H1 (cell line): ENCODE measurements around the gene PIMREG. TPM values are rescaled to one million over a fixed set of nuclear protein-coding genes. Genes with fewer than 3 reads are reported as not detected.
A peak's percentile ranks its signal among the peaks of the same experiment; 100 is the strongest.

Experiments
- CTCF ChIA-PET: fragments of 300-600 bp; sonication (Branson Sonifier 250); formaldehyde crosslinking; loops from one replicate; lab custom pipeline; 2021; ENCODE audit not compliant: partially characterized antibody; lab: Charles Lee
- POLR2A ChIA-PET: fragments of 300-600 bp; sonication (Branson Sonifier 250); formaldehyde crosslinking; loops from one replicate; lab custom pipeline; 2021; ENCODE audit warnings: inconsistent platforms; ENCODE audit not compliant: partially characterized antibody; lab: Charles Lee
- DNase-seq, 2 experiments: peaks; one replicate each; pipeline versions ENCODE4 v3.0.0 to v3.0.0-alpha.2; 2010 to 2022; ENCODE audit warnings: low spot score in 2 of 2, low read depth in 1 of 2, mixed read lengths in 1 of 2
- FAIRE-seq: peaks from 2 replicates; lab custom pipeline; 2011; peaks lifted over from hg19 to GRCh38; lab: Jason Lieb, UNC
- H2AFZ ChIP-seq: 2 replicates; pipeline ENCODE4 v1.8.1; 2012; ENCODE audit warnings: low read length, inconsistent platforms
- H2AK5ac ChIP-seq: 2 replicates; pipeline ENCODE4 v1.6.1; 2013; ENCODE audit warnings: low read depth, low read length
- H2BK120ac ChIP-seq: replicated peaks from 2 replicates; pipeline ENCODE3; 2013; ENCODE audit warnings: low read depth, low read length, inconsistent platforms
- H2BK12ac ChIP-seq: 2 replicates; pipeline ENCODE4 v1.6.1; 2013; ENCODE audit warnings: low read depth, low read length
- H2BK15ac ChIP-seq: 2 replicates; pipeline ENCODE4 v1.6.1; 2013; ENCODE audit warnings: low read length
- H2BK20ac ChIP-seq: 2 replicates; pipeline ENCODE4 v1.6.1; 2013; ENCODE audit warnings: low read length
- H2BK5ac ChIP-seq: 2 replicates; pipeline ENCODE4 v1.6.1; 2013; ENCODE audit warnings: low read depth, low read length
- H3K14ac ChIP-seq: 2 replicates; pipeline ENCODE4 v1.6.1; 2013; ENCODE audit warnings: inconsistent platforms; ENCODE audit not compliant: insufficient read length
- H3K18ac ChIP-seq: 2 replicates; pipeline ENCODE4 v1.6.1; 2013; ENCODE audit warnings: low read length; ENCODE audit errors: extremely low read depth
- H3K23ac ChIP-seq: 2 replicates; pipeline ENCODE4 v1.6.1; 2013; ENCODE audit warnings: inconsistent platforms; ENCODE audit not compliant: insufficient read length
- H3K23me2 ChIP-seq: 2 replicates; pipeline ENCODE4 v1.6.1; 2013; ENCODE audit warnings: low read depth, low read length
- H3K27ac ChIP-seq: 2 replicates; pipeline ENCODE4 v1.6.1; 2011; ENCODE audit warnings: low read depth, low read length, inconsistent platforms
- H3K27me3 ChIP-seq, 4 experiments: replicated peaks in 1 of 4; 1 replicate in 1 of 4; 2 replicates in 3 of 4; pipeline versions ENCODE4 v1.6.1 to v1.8.1; 2011 to 2013; ENCODE audit warnings: low read length in 3 of 4, mild to moderate bottlenecking in 3 of 4, inconsistent platforms in 2 of 4, mixed read lengths in 2 of 4, moderate library complexity in 1 of 4; ENCODE audit not compliant: control insufficient read depth in 3 of 4, insufficient read depth in 3 of 4; ENCODE audit errors: extremely low read depth in 1 of 4
- H3K36me3 ChIP-seq, 4 experiments: 2 replicates each; pipeline versions ENCODE4 v1.6.1 to v1.8.1; 2011 to 2013; ENCODE audit warnings: mild to moderate bottlenecking in 4 of 4, low read length in 3 of 4, moderate library complexity in 2 of 4, control low read depth in 1 of 4, inconsistent platforms in 1 of 4; ENCODE audit not compliant: insufficient read depth in 4 of 4, control insufficient read depth in 2 of 4
- H3K4ac ChIP-seq: replicated peaks from 2 replicates; pipeline ENCODE3; 2013; ENCODE audit warnings: low read length, low read depth, mixed read lengths, inconsistent platforms; ENCODE audit not compliant: insufficient read length
- H3K4me1 ChIP-seq, 4 experiments: replicated peaks in 1 of 4; 1 replicate in 1 of 4; 2 replicates in 3 of 4; pipeline versions ENCODE4 v1.6.1 to v1.8.1; 2011 to 2013; ENCODE audit warnings: low read length in 3 of 4, inconsistent platforms in 2 of 4, mixed read lengths in 1 of 4; ENCODE audit not compliant: insufficient read depth in 4 of 4, control insufficient read depth in 3 of 4
- H3K4me2 ChIP-seq, 2 experiments: 2 replicates each; pipeline versions ENCODE4 v1.6.1 to v1.8.1; 2011 to 2013; ENCODE audit warnings: low read depth in 2 of 2, low read length in 2 of 2, control low read depth in 1 of 2, inconsistent platforms in 1 of 2, mild to moderate bottlenecking in 1 of 2; ENCODE audit not compliant: insufficient read depth in 1 of 2
- H3K4me3 ChIP-seq, 4 experiments: fragments of 200-600, 300-600 bp in 1 of 4; sonication (generic), shearing (Covaris generic), sonication (Bioruptor Twin) in 1 of 4; 2 replicates each; pipeline versions ENCODE4 v1.5.1 to v1.8.1; 2011 to 2016; ENCODE audit warnings: low read length in 4 of 4, low read depth in 3 of 4, control low read depth in 2 of 4, inconsistent platforms in 2 of 4, mild to moderate bottlenecking in 2 of 4, mixed read lengths in 1 of 4, moderate library complexity in 1 of 4; ENCODE audit not compliant: insufficient read depth in 2 of 4; ENCODE audit errors: extremely low read depth in 1 of 4
- H3K56ac ChIP-seq: replicated peaks from 2 replicates; pipeline ENCODE3; 2013; ENCODE audit warnings: low read depth, mild to moderate bottlenecking, mixed read lengths, low read length, inconsistent platforms; ENCODE audit not compliant: insufficient read length
- H3K79me1 ChIP-seq: 2 replicates; pipeline ENCODE4 v1.6.1; 2013; ENCODE audit warnings: low read depth, low read length, control low read depth
- H3K79me2 ChIP-seq, 2 experiments: 2 replicates each; pipeline versions ENCODE4 v1.6.1 to v1.8.1; 2012 to 2013; ENCODE audit warnings: low read length in 2 of 2, mild to moderate bottlenecking in 2 of 2, inconsistent platforms in 1 of 2; ENCODE audit not compliant: insufficient read depth in 2 of 2, control insufficient read depth in 1 of 2
- H3K9ac ChIP-seq, 4 experiments: replicated peaks in 1 of 4; 1 replicate in 1 of 4; 2 replicates in 3 of 4; pipeline versions ENCODE4 v1.6.1 to v1.8.1; 2011 to 2013; ENCODE audit warnings: low read depth in 3 of 4, low read length in 3 of 4, control low read depth in 2 of 4, mild to moderate bottlenecking in 2 of 4, moderate library complexity in 2 of 4, inconsistent platforms in 1 of 4; ENCODE audit errors: extremely low read depth in 1 of 4
- H3K9me3 ChIP-seq, 2 experiments: 2 replicates each; pipeline versions ENCODE4 v1.6.1 to v1.8.1; 2012 to 2013; ENCODE audit warnings: mild to moderate bottlenecking in 2 of 2, moderate library complexity in 2 of 2, control low read depth in 1 of 2, inconsistent platforms in 1 of 2, low read depth in 1 of 2, low read length in 1 of 2, mixed read lengths in 1 of 2; ENCODE audit not compliant: insufficient read depth in 2 of 2
- H4K20me1 ChIP-seq, 2 experiments: replicated peaks in 1 of 2; 2 replicates each; pipeline versions ENCODE3 to v1.8.1; 2011 to 2013; ENCODE audit warnings: inconsistent platforms in 2 of 2, low read length in 2 of 2, mild to moderate bottlenecking in 1 of 2; ENCODE audit not compliant: insufficient read depth in 2 of 2, control insufficient read depth in 1 of 2
- H4K5ac ChIP-seq: 2 replicates; pipeline ENCODE4 v1.6.1; 2013; ENCODE audit warnings: low read length, low read depth, mixed read lengths, inconsistent platforms; ENCODE audit not compliant: insufficient read length
- H4K8ac ChIP-seq: 2 replicates; pipeline ENCODE4 v1.8.0; 2013; ENCODE audit warnings: mild to moderate bottlenecking, moderate library complexity, low read length, inconsistent platforms; ENCODE audit not compliant: insufficient read depth; ENCODE audit errors: extremely low read depth
- H4K91ac ChIP-seq: replicated peaks from 2 replicates; pipeline ENCODE3; 2013; ENCODE audit warnings: low read length, mixed read lengths, inconsistent platforms; ENCODE audit not compliant: insufficient read length
- CHD1 ChIP-seq: IDR thresholded peaks from 2 replicates; pipeline ENCODE4 v1.6.1; 2012; ENCODE audit warnings: low read depth, low read length, improper control_type of control experiment
- EP300 ChIP-seq, 2 experiments: IDR thresholded peaks; 1 replicate in 1 of 2; 2 replicates in 1 of 2; pipeline ENCODE4 v1.6.1; 2011 to 2012; ENCODE audit warnings: low read depth in 2 of 2, low read length in 2 of 2, mild to moderate bottlenecking in 2 of 2, borderline replicate concordance in 1 of 2, inconsistent platforms in 1 of 2, moderate library complexity in 1 of 2
- FOSL1 ChIP-seq: IDR thresholded peaks from 2 replicates; pipeline ENCODE4 v1.6.1; 2011; ENCODE audit warnings: mild to moderate bottlenecking, low read depth, low read length, moderate library complexity; ENCODE audit not compliant: insufficient read depth
- KDM1A ChIP-seq: fragments of 200-600, 300-600 bp; sonication (generic); IDR thresholded peaks from 2 replicates; pipeline ENCODE4 v1.7.1; 2016; ENCODE audit warnings: mild to moderate bottlenecking, low read length, borderline replicate concordance
- KDM4A ChIP-seq: IDR thresholded peaks from one replicate; pipeline ENCODE4 v1.7.1; 2012; ENCODE audit warnings: low read depth, mild to moderate bottlenecking, moderate library complexity, low read length, inconsistent platforms; ENCODE audit not compliant: severe bottlenecking
- KDM5A ChIP-seq: fragments of 200-600 bp; IDR thresholded peaks from 2 replicates; pipeline ENCODE4 v1.7.1; 2012; ENCODE audit warnings: mild to moderate bottlenecking, low read length, inconsistent platforms, mixed read lengths
- NRF1 ChIP-seq: IDR thresholded peaks from 2 replicates; pipeline ENCODE4 v1.6.1; 2011; ENCODE audit warnings: mild to moderate bottlenecking, low read depth, low read length, improper control_type of control experiment
- POLR2AphosphoS5 ChIP-seq: IDR thresholded peaks from 2 replicates; pipeline ENCODE4 v1.6.1; 2011; ENCODE audit warnings: low read depth, low read length
- RAD21 ChIP-seq, 2 experiments: IDR thresholded peaks in 1 of 2; conservative IDR thresholded peaks in 1 of 2; 2 replicates each; pipeline ENCODE4 v1.6.1; 2011; ENCODE audit warnings: low read depth in 2 of 2, low read length in 2 of 2, improper control_type of control experiment in 1 of 2, inconsistent platforms in 1 of 2, mild to moderate bottlenecking in 1 of 2, moderate library complexity in 1 of 2
- WGBS, 2 experiments: shearing (Covaris generic) in 1 of 2; methylation state at CpG; one replicate each; pipeline versions ENCODE4 v1.1.6 to v1.1.7; 2013 to 2015; ENCODE audit warnings: low lambda C conversion rate in 2 of 2, mixed read lengths in 2 of 2, inconsistent platforms in 1 of 2, low coverage in 1 of 2, missing lambda C conversion rate in 1 of 2; ENCODE audit not compliant: insufficient replicate concordance in 2 of 2, insufficient coverage in 1 of 2, insufficient read length in 1 of 2; ENCODE audit errors: extremely low coverage in 1 of 2, missing lambda C conversion rate in 1 of 2; 5-methylcytosine and 5-hydroxymethylcytosine counted together
- polyA plus RNA-seq, 7 experiments: library from polyadenylated mRNA; depleted of rRNA in 3 of 7; stranded (reverse) in 5 of 7; unstranded in 2 of 7; fragments of >200 nt in 5 of 7; fragments of 200-250 nt in 2 of 7; gene quantifications; 1 replicate in 5 of 7; 2 replicates in 1 of 7; 4 replicates in 1 of 7; pipeline versions ENCODE4 v1.2.1 to v1.2.3, GENCODE V29; 2011 to 2013; ENCODE audit warnings: missing spikeins in 2 of 7, mixed read lengths in 2 of 7
- total RNA-seq: library from RNA; stranded (reverse); fragmentation: NEBNext Ultra II Directional; extraction: Animal tissue kit (Norgen Biotek cat#: 25700); gene quantifications from 2 replicates; pipeline ENCODE4 v1.2.1, GENCODE V29; 2021

Gene PIMREG
- total and polyA plus RNA-seq, 2 of the 8 experiments (the other 6 are each of a cell fraction or from before 2014, with no cell fraction given), result 133 to 148 TPM

DNA sequence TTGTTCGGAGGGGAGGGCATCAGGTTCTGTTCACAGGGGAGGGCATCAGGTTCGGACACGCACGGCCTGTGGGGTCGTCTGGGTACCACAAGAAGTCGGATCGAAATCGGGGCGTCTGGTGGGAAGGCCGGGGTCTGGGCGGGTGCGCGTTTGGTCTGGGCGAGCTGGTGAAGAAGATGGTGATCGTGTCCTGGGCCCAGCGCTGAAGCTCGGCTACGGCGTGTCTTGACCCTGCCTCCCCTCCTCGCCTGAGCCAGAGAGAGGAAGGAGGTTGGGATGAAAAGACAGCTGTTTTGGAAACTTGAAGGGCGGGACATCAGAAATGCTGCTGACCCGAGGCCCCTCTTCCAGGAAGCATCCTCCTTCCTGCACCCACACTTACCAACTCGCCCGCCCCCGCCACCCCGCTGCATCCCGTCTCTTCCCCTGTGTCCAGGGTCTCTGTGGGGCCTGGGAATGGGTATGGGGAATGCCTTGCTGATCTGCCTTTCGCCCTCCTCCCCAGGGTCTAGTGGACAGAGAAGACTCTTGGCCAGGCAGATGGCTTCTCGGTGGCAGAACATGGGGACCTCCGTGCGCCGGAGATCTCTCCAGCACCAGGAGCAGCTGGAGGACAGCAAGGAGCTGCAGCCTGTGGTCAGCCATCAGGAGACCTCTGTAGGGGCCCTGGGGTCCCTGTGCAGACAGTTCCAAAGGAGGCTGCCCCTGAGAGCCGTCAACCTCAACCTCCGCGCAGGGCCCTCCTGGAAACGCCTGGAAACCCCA, 498 bp downstream of the PIMREG start:
- Histone ChIP-seq H3K4me2 (peak overlapping the region; percentile 85 to 93), H3K14ac (no peak overlapping the region), H2BK20ac (no peak overlapping the region), H2BK15ac (no peak overlapping the region), H3K79me1 (peaks cover 8% of the 10 kb centered on the region), H3K27ac (no peak overlapping the region), H2BK12ac (no peak overlapping the region), H4K8ac (no peak overlapping the region; the same call in 1 of the 2 replicates), H3K4me1 (peaks cover 5 to 17% (median 9%) of the 10 kb centered on the region in 4 experiments), H3K79me2 (peaks cover 3 to 21% of the 10 kb centered on the region in 2 experiments; a peak in 3 of 4 replicates), H3K23me2 (peaks cover 8% of the 10 kb centered on the region; the same call in 1 of the 2 replicates), H3K23ac (no peak overlapping the region), H4K91ac (peak overlapping the region; percentile 68), H3K36me3 (peaks cover 19 to 43% (median 38%) of the 10 kb centered on the region in 4 experiments)
- POLR2A ChIA-PET, result interaction anchor here (1.0 to 6.0 kb wide), 7 partner anchors 9 to 195 kb away, joined by 3 to 58 read pairs (median 4); partner anchors contain the start of gene AIPL1
- no peak for DNase-seq
- WGBS, 2 experiments, result 25% methylated on average over 32 of the region's 36 CpGs; no CpG with 5 or more reads in 1 of the 2 experiments
- CTCF ChIA-PET, result interaction anchor here (0.6 to 1.7 kb wide), 4 partner anchors 10 to 45 kb away, joined by 3 to 9 read pairs (median 5); no protein-coding TSS in a partner anchor
- TF ChIP-seq CHD1, result no peak
- TF ChIP-seq NRF1, result no peak
- no peak for TF ChIP-seq FOSL1
- TF ChIP-seq RAD21 (IDR thresholded peaks at IDR 0.05 in 1 of 2, conservative IDR thresholded peaks at IDR 0.05 in 1 of 2; ENCODE audit: low read depth in 2 of 2, low read length in 2 of 2), result no peak
- TF ChIP-seq EP300 (IDR thresholded peaks at IDR 0.05; ENCODE audit: borderline replicate concordance in 1 of 2, low read depth in 2 of 2, low read length in 2 of 2), result no peak
- TF ChIP-seq POLR2AphosphoS5, result no peak
- no peak for TF ChIP-seq KDM1A
- no peak for TF ChIP-seq KDM5A
- no peak for TF ChIP-seq KDM4A
- TF ChIP-seq, all 59 proteins: peak for 0
- Histone ChIP-seq H3K9me3 (no peaks in the 10 kb centered on the region), H3K18ac (peak overlapping the region; percentile 92), H3K56ac (peak overlapping the region; percentile 37), H3K9ac (peak overlapping the region; percentile 66 to 86 (median 72)), H2BK120ac (no peak overlapping the region), H2AFZ (no peak overlapping the region), H2AK5ac (peak overlapping the region; percentile 77; the same call in 1 of the 2 replicates), H4K5ac (peak overlapping the region; percentile 79), H4K20me1 (peaks cover 0 to 13% of the 10 kb centered on the region in 2 experiments), H2BK5ac (peak overlapping the region; percentile 88; the same call in 1 of the 2 replicates), H3K4me3 (peak overlapping the region; percentile 83 to 89 (median 87)), H3K4ac (no peak overlapping the region), H3K27me3 (no peaks in the 10 kb centered on the region)
- FAIRE-seq, result no peak
